ENCODE measurements around the gene KDM3B.
"Not testable (repeated sequence)": the region's sequence is repeated elsewhere in the genome, so short reads cannot be mapped to it uniquely, and the experiment has no call there.

KDM3B gene

DNA sequence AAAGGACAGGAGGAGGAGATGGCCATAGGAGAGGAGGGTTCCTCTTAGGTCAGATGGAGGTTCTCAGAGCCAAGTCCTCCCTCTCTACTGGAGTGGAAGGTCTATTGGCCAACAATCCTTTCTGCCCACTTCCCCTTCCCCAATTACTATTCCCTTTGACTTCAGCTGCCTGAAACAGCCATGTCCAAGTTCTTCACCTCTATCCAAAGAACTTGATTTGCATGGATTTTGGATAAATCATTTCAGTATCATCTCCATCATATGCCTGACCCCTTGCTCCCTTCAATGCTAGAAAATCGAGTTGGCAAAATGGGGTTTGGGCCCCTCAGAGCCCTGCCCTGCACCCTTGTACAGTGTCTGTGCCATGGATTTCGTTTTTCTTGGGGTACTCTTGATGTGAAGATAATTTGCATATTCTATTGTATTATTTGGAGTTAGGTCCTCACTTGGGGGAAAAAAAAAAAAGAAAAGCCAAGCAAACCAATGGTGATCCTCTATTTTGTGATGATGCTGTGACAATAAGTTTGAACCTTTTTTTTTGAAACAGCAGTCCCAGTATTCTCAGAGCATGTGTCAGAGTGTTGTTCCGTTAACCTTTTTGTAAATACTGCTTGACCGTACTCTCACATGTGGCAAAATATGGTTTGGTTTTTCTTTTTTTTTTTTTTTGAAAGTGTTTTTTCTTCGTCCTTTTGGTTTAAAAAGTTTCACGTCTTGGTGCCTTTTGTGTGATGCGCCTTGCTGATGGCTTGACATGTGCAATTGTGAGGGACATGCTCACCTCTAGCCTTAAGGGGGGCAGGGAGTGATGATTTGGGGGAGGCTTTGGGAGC is 115.9 kb downstream of the KDM3B start:
- no peak for DNase-seq (ENCODE audit: low read depth)

DNA sequence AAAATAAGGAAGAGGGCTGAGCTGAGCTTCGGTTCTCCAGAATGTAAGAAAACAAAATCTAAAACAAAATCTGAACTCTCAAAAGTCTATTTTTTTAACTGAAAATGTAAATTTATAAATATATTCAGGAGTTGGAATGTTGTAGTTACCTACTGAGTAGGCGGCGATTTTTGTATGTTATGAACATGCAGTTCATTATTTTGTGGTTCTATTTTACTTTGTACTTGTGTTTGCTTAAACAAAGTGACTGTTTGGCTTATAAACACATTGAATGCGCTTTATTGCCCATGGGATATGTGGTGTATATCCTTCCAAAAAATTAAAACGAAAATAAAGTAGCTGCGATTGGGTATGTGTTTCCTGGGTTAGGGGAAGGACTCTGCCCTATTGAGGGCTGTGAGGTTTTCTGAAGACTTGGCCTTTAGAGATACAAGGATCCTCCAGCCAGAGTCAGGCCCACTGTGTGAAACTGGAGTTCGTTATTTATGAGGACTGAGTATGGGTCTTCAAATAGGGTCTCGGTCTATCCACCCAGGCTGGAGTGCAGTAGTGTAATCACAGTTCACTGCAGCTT is 116.6 kb downstream of the KDM3B start:
- DNase-seq (ENCODE audit: low read depth) = no peak

DNA sequence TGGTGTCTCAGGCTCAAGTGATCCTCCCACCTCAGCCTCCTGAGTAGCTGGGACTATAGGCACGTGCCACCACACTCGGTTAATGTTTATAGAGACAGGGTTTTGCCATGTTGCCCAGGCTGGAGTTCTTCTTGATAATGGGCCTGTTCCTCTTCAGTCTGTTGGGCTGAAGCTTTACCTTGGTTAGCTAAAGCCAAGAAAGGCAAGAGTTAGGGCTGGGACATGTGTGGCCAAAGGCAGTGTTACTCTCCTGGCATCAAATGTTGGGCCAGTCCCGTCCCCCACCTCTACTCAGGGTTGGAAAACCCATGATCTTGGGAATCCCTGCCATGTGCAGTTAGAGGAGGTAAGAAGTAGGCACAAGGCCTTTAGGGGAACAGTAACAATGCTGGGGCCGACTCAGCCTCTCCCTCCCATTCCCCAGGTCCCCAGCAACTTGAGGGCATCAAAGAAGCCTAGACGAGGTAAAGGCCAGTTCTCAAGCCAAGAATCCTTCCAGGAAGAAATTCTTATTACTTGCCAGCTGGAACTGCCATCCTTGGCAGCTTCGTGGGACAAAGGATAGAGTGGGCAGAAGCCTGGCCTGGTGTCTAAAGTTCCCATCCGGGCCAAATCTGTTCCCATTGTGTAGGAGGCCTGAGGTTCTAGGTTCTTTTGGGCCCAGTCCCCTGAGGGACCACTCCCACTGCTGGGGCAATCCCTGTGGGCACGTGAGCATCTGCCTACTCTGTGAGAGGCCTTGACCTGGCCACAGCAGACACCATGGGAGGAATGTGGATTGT is 117.2 kb downstream of the KDM3B start:
- DNase-seq (ENCODE audit: low read depth) = peak; percentile 78

GRCh38 chr5:138470322-138471051 is 118.0 kb downstream of the KDM3B start:
- DNase-seq (ENCODE audit: low read depth) = no peak

DNA sequence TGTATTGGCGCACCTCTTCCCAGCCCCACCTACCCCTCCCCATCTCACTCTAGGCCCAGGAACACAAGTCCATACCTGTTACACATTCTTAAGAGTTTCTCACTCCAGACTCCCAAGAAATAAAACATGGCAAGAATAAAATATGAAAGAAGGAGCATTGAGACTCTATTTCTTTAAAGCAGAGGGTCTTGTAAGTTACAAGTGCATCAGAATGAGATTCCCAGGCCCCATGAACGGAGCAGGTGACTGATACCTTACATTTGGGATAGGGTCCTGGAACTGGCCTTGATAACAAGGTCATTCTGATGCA is 118.5 kb downstream of the KDM3B start:
- no peak for DNase-seq (ENCODE audit: low read depth)

DNA sequence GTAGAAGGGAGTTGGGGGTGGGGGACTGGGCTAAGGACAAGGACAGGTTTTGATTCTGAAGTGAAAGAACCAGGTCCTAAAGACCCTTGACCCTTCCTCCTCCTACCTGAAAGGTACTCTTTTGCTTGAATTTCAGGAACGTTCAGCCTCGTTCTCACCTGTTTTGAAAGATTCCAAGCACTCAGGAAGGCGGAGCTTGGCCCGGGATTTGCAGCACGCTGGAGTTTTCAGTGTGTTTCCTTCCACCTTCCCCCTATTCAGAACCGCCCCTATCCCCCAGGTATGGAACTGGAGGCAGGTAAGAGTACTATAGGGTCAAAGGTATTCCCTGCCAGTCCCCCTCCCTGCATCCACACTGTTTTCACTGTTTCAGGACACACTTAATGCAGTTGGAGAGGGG is 119.9 kb downstream of the KDM3B start:
- no peak for DNase-seq (ENCODE audit: low read depth)

DNA sequence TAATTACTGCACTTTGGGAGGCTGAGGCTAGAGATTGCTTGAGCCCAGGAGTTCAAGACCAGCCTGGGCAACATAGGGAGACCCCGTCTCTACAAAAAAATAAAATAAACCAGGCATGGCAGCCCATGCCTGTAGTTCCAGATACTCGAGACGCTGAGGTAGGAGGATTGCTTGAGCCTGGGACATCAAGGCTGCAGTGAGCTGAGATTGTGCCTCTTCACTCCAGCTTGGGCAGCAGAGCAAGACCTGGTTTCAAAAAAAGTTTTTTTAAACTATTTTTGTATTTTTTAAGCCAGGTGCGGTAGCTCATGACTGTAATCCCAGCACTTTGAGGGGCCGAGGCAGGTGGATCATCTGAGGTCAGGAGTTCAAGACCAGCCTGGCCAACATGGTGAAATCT is 120.7 kb downstream of the KDM3B start:
- not testable (repeated sequence) for DNase-seq (ENCODE audit: low read depth)

GRCh38 chr5:138476918-138477317 is 124.4 kb downstream of the KDM3B start:
- DNase-seq (ENCODE audit: low read depth) = no peak

DNA sequence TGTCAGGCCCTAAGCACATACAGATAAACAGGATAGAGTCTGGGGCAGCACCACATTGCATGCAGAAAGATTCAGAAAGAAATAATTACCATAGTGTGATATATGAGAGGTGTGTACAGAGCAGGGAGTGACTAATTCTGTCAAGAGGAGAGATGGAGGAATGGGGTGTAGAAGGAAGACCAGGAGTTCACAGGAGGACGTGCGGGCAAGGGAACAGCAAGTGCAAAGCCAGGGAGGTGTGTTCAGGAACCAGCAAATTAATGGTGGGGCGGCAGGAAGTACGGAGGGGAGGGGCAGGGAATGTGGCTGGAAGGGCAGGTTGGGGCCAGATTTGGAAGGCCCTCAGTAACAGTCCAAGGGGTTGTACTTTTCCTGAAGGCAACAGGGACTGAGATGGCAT is 130.2 kb downstream of the KDM3B start:
- DNase-seq (ENCODE audit: low read depth) = no peak
